Liver (tissue), 3 donors: ENCODE results near the gene HSPE1.

Experiments used
- ATF3 ChIP-seq: IDR thresholded peaks from 2 replicates; pipeline ENCODE4 v1.6.1; 2016; ENCODE audit warnings: antibody characterized with exemption
- CTCF ChIP-seq: fragments of 150-350 bp; IDR thresholded peaks from 2 replicates; pipeline ENCODE4 v1.5.1; 2017; ENCODE audit warnings: improper control_type of control experiment, low read depth, low read length; ENCODE audit not compliant: missing input control
- EGR1 ChIP-seq, 2 donors: IDR thresholded peaks; 2 replicates each; pipeline ENCODE4 v1.6.1; 2016 to 2018; ENCODE audit warnings: antibody characterized with exemption in 2 of 2, low read depth in 2 of 2
- RAD21 ChIP-seq, 2 donors: IDR thresholded peaks; 2 replicates each; pipeline ENCODE4 v1.6.1; 2016; ENCODE audit warnings: antibody characterized with exemption in 2 of 2, mild to moderate bottlenecking in 2 of 2
- TAF1 ChIP-seq: conservative IDR thresholded peaks from 2 replicates; pipeline ENCODE4 v1.6.1; 2016; ENCODE audit warnings: antibody characterized with exemption, mild to moderate bottlenecking
- TF ChIP-seq, protein P1 (sequence below): IDR thresholded peaks from 2 replicates; pipeline ENCODE4 v1.6.1; 2016; ENCODE audit warnings: antibody characterized with exemption
- TF ChIP-seq, protein P2 (sequence below): IDR thresholded peaks from 2 replicates; pipeline ENCODE4 v1.6.1; 2016; ENCODE audit warnings: antibody characterized with exemption, mild to moderate bottlenecking
- donor health status: healthy.
- donor health status: healthy.

- no peak for TF ChIP-seq CTCF
- TF ChIP-seq, protein P1, sequence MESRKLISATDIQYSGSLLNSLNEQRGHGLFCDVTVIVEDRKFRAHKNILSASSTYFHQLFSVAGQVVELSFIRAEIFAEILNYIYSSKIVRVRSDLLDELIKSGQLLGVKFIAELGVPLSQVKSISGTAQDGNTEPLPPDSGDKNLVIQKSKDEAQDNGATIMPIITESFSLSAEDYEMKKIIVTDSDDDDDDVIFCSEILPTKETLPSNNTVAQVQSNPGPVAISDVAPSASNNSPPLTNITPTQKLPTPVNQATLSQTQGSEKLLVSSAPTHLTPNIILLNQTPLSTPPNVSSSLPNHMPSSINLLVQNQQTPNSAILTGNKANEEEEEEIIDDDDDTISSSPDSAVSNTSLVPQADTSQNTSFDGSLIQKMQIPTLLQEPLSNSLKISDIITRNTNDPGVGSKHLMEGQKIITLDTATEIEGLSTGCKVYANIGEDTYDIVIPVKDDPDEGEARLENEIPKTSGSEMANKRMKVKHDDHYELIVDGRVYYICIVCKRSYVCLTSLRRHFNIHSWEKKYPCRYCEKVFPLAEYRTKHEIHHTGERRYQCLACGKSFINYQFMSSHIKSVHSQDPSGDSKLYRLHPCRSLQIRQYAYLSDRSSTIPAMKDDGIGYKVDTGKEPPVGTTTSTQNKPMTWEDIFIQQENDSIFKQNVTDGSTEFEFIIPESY, result no peak
- TF ChIP-seq RAD21 (IDR thresholded peaks at IDR 0.05), result no peak
- TF ChIP-seq, protein P2, sequence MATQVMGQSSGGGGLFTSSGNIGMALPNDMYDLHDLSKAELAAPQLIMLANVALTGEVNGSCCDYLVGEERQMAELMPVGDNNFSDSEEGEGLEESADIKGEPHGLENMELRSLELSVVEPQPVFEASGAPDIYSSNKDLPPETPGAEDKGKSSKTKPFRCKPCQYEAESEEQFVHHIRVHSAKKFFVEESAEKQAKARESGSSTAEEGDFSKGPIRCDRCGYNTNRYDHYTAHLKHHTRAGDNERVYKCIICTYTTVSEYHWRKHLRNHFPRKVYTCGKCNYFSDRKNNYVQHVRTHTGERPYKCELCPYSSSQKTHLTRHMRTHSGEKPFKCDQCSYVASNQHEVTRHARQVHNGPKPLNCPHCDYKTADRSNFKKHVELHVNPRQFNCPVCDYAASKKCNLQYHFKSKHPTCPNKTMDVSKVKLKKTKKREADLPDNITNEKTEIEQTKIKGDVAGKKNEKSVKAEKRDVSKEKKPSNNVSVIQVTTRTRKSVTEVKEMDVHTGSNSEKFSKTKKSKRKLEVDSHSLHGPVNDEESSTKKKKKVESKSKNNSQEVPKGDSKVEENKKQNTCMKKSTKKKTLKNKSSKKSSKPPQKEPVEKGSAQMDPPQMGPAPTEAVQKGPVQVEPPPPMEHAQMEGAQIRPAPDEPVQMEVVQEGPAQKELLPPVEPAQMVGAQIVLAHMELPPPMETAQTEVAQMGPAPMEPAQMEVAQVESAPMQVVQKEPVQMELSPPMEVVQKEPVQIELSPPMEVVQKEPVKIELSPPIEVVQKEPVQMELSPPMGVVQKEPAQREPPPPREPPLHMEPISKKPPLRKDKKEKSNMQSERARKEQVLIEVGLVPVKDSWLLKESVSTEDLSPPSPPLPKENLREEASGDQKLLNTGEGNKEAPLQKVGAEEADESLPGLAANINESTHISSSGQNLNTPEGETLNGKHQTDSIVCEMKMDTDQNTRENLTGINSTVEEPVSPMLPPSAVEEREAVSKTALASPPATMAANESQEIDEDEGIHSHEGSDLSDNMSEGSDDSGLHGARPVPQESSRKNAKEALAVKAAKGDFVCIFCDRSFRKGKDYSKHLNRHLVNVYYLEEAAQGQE, result no peak
- TF ChIP-seq ATF3, result no peak
- TF ChIP-seq TAF1, result no peak
- no peak for TF ChIP-seq EGR1 (IDR thresholded peaks at IDR 0.05; ENCODE audit: low read depth in 2 of 2)
Measured at GRCh38 chr2:197513915-197514314, 13.7 kb downstream of the HSPE1 start.
